Neural progenitor cell (in vitro differentiated cells): ENCODE data around the gene ACSM5.

ENCODE experiments used
- EZH2 ChIP-seq: fragments of 200-600 bp; sonication (generic); IDR thresholded peaks from 2 replicates; pipeline ENCODE4 v1.6.1; 2017; ENCODE audit warnings: antibody characterized with exemption, mild to moderate bottlenecking, moderate library complexity
- EZH2phosphoT487 ChIP-seq: fragments of 200-600 bp; sonication (generic); IDR thresholded peaks from 2 replicates; pipeline ENCODE4 v1.6.1; 2017; ENCODE audit warnings: antibody characterized with exemption
- TF ChIP-seq, protein P1 (sequence below): fragments of 200-600 bp; sonication (generic); IDR thresholded peaks from 2 replicates; pipeline ENCODE4 v1.5.1; 2017; ENCODE audit warnings: antibody characterized with exemption, mild to moderate bottlenecking

DNA sequence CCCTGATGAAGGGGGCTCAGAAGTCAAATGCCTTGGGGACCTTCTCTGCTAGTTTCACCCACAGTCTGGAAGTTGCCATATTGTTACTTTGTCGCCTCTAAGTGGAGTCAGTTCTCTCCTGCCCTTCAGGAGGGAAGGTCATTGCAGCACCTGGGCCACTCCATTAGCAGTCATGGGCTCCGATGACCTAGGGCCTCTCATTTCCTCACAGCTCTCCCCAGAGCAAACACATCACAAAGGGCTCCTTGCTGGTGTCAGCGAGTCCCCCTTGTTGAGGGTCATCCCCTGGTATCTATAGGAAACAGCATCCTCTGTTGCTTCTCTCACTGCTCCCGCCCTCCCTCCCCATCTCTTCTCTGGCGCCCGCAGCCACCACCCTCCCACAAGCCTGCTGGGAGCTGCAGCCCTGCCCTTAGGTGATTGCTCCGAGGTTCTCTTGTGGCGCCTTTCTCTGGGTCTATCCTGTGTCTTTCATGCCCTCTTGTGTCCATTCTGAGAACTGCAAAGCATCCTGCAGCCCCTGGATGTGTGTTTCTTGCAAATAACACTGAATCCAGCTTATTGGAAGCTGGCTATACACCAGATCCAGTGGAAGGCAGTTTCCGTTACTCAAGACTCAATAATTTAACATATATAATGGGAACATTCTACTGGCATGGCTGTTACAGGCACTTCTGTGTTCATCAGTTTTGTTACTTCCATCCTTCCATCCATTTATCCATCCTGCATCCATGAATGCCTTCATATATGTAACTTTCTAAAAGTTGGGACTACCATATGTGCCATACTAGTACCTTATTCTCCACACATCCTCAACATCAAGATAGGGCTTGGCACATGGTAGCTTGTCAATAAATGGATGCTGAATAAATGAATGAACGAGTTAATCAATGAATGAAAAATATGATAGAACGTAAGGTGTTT is 26.0 kb upstream of the ACSM5 start:
- TF ChIP-seq, protein P1, sequence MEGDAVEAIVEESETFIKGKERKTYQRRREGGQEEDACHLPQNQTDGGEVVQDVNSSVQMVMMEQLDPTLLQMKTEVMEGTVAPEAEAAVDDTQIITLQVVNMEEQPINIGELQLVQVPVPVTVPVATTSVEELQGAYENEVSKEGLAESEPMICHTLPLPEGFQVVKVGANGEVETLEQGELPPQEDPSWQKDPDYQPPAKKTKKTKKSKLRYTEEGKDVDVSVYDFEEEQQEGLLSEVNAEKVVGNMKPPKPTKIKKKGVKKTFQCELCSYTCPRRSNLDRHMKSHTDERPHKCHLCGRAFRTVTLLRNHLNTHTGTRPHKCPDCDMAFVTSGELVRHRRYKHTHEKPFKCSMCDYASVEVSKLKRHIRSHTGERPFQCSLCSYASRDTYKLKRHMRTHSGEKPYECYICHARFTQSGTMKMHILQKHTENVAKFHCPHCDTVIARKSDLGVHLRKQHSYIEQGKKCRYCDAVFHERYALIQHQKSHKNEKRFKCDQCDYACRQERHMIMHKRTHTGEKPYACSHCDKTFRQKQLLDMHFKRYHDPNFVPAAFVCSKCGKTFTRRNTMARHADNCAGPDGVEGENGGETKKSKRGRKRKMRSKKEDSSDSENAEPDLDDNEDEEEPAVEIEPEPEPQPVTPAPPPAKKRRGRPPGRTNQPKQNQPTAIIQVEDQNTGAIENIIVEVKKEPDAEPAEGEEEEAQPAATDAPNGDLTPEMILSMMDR = peak; percentile 86
- TF ChIP-seq EZH2 (no peak), EZH2phosphoT487 (no peak)
